ENCODE results near the gene RTL1. TPM values are rescaled to one million over a fixed set of nuclear protein-coding genes. Genes with fewer than 3 reads are reported as not detected.

Gene RTL1
- total RNA-seq, 4 donors from 2014 or later, result 0.31 TPM; not detected in 3

GRCh38 chr14:100907240-100907639 is 3.7 kb upstream of the RTL1 start:
- Histone ChIP-seq H3K9me3 (no peaks in the 10 kb centered on the region), H3K27ac (no peak overlapping the region), H3K27me3 (peaks cover 54% of the 10 kb centered on the region), H3K36me3 (no peaks in the 10 kb centered on the region), H3K4me1 (peaks cover 0 to 8% (median 0%) of the 10 kb centered on the region in 3 donors), H3K4me3 (no peak overlapping the region)
- ATAC-seq, result no peak
- TF ChIP-seq, protein P1, sequence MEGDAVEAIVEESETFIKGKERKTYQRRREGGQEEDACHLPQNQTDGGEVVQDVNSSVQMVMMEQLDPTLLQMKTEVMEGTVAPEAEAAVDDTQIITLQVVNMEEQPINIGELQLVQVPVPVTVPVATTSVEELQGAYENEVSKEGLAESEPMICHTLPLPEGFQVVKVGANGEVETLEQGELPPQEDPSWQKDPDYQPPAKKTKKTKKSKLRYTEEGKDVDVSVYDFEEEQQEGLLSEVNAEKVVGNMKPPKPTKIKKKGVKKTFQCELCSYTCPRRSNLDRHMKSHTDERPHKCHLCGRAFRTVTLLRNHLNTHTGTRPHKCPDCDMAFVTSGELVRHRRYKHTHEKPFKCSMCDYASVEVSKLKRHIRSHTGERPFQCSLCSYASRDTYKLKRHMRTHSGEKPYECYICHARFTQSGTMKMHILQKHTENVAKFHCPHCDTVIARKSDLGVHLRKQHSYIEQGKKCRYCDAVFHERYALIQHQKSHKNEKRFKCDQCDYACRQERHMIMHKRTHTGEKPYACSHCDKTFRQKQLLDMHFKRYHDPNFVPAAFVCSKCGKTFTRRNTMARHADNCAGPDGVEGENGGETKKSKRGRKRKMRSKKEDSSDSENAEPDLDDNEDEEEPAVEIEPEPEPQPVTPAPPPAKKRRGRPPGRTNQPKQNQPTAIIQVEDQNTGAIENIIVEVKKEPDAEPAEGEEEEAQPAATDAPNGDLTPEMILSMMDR (IDR thresholded peaks at IDR 0.05), result no peak
- TF ChIP-seq POLR2AphosphoS5 (IDR thresholded peaks at IDR 0.05), result no peak
- no peak for TF ChIP-seq EP300 (IDR thresholded peaks at IDR 0.05)
- no peak for TF ChIP-seq POLR2A (IDR thresholded peaks at IDR 0.05)
- 73 to 93% methylated on average over 3 to 7 of the region's 8 CpGs for WGBS, 2 donors (ENCODE audit: low coverage in 1 of 2)

DNA sequence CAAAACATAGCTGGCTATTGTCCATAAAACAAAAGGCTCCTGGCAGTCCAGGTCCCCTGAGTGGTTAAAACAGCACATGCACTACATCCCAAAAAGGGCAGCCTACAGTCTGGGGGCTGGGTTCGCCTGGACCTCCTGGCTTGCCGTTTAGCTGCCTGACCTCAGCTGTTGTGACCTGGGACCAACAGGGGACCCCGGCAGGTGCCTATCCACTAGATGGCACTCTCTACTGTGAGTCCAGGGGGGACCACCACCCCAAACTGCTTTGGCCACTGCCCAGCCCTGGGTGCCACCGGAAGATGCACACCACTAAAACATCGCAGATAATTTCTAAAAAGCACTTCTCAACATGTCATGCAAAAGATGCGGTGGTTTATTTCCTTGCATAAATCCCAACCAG is 2.9 kb upstream of the RTL1 start:
- H3K27me3 ChIP-seq, result peaks cover 62% of the 10 kb centered on the region
- no peak overlapping the region for H3K4me3 ChIP-seq
- peaks cover 0 to 8% (median 0%) of the 10 kb centered on the region in 3 donors for H3K4me1 ChIP-seq
- TF ChIP-seq POLR2A (IDR thresholded peaks at IDR 0.05), result no peak
- TF ChIP-seq, protein P1 (IDR thresholded peaks at IDR 0.05), result no peak
- TF ChIP-seq EP300 (IDR thresholded peaks at IDR 0.05), result no peak
- no peak for TF ChIP-seq POLR2AphosphoS5 (IDR thresholded peaks at IDR 0.05)
- H3K9me3 ChIP-seq, result peaks cover 0 to 7% (median 0%) of the 10 kb centered on the region in 3 donors
- no peaks in the 10 kb centered on the region for H3K36me3 ChIP-seq
- no peak overlapping the region for H3K27ac ChIP-seq
- ATAC-seq, result no peak
- 88 to 90% methylated on average over 2 to 4 of the region's 6 CpGs for WGBS, 2 donors (ENCODE audit: low coverage in 1 of 2)

- Histone ChIP-seq H3K27me3 (peaks cover 75% of the 10 kb centered on the region), H3K9me3 (peaks cover 0 to 9% (median 0%) of the 10 kb centered on the region in 3 donors), H3K4me3 (no peak overlapping the region), H3K36me3 (no peaks in the 10 kb centered on the region), H3K27ac (no peak overlapping the region), H3K4me1 (peaks cover 0 to 19% (median under 1%) of the 10 kb centered on the region in 3 donors)
- WGBS, 2 donors (ENCODE audit: low coverage in 1 of 2), result 78 to 82% methylated on average over 3 to 4 of the region's 12 CpGs
- no peak for ATAC-seq
- TF ChIP-seq EP300 (IDR thresholded peaks at IDR 0.05) (no peak), POLR2AphosphoS5 (IDR thresholded peaks at IDR 0.05) (no peak)
- TF ChIP-seq, protein P1 (IDR thresholded peaks at IDR 0.05), result no peak
Observed at GRCh38 chr14:100905166-100905565, 1.6 kb upstream of the RTL1 start.

- Histone ChIP-seq H3K27me3 (peaks cover 77% of the 10 kb centered on the region), H3K36me3 (no peaks in the 10 kb centered on the region), H3K4me1 (peaks cover 0 to 26% (median 6%) of the 10 kb centered on the region in 3 donors), H3K27ac (no peak overlapping the region), H3K4me3 (peak overlapping the region in 1 of 2 donors; percentile 15), H3K9me3 (peaks cover 0 to 9% (median 0%) of the 10 kb centered on the region in 3 donors)
- WGBS, 2 donors (ENCODE audit: low coverage in 1 of 2), result 10 to 40% methylated on average over 1 to 7 of the region's 45 CpGs
- TF ChIP-seq EP300 (IDR thresholded peaks at IDR 0.05), result no peak
- TF ChIP-seq, protein P1 (IDR thresholded peaks at IDR 0.05), result peak in 1 of 4 experiments; percentile 14
- TF ChIP-seq POLR2A (IDR thresholded peaks at IDR 0.05), result no peak
- TF ChIP-seq POLR2AphosphoS5 (IDR thresholded peaks at IDR 0.05), result no peak
- ATAC-seq, result no peak
Observed at GRCh38 chr14:100904307-100905087, 975 bp upstream of the RTL1 start.

GRCh38 chr14:100903134-100903468 is 421 bp downstream of the RTL1 start:
- TF ChIP-seq POLR2AphosphoS5 (IDR thresholded peaks at IDR 0.05) (no peak), POLR2A (IDR thresholded peaks at IDR 0.05) (no peak), EP300 (IDR thresholded peaks at IDR 0.05) (no peak)
- TF ChIP-seq, protein P1 (IDR thresholded peaks at IDR 0.05), result no peak
- Histone ChIP-seq H3K4me3 (no peak overlapping the region), H3K27me3 (peaks cover 85% of the 10 kb centered on the region), H3K27ac (no peak overlapping the region), H3K9me3 (peaks cover 0 to 9% (median 0%) of the 10 kb centered on the region in 3 donors), H3K4me1 (peaks cover 0 to 32% (median 6%) of the 10 kb centered on the region in 3 donors), H3K36me3 (no peaks in the 10 kb centered on the region)
- no peak for ATAC-seq
- WGBS, 2 donors (ENCODE audit: low coverage in 1 of 2), result 80 to 82% methylated on average over 1 to 4 of the region's 10 CpGs

All from gastroesophageal sphincter (tissue), 4 donors.